HK-2 (cell line): ENCODE measurements around the gene ADH5.
"Not testable (repeated sequence)": the region's sequence is repeated elsewhere in the genome, so short reads cannot be mapped to it uniquely, and the experiment has no call there.

ENCODE experiments used
- DNase-seq: peaks from one replicate; pipeline ENCODE4 v3.0.0-alpha.2; 2018; ENCODE audit not compliant: unreplicated experiment

The ADH5 gene

GRCh38 chr4:99088481-99089365 lies at the start of gene ADH5:
ADH5 (minus strand) TSS chr4:99088788; CDS start chr4:99088700, 88 bp downstream.
- DNase-seq = peak; percentile 93

- DNase-seq = no peak
Observed at GRCh38 chr4:99136329-99136728, 47.7 kb upstream of the ADH5 start.

- no peak for DNase-seq
Observed at GRCh38 chr4:99135541-99136162, 47.1 kb upstream of the ADH5 start.

DNA sequence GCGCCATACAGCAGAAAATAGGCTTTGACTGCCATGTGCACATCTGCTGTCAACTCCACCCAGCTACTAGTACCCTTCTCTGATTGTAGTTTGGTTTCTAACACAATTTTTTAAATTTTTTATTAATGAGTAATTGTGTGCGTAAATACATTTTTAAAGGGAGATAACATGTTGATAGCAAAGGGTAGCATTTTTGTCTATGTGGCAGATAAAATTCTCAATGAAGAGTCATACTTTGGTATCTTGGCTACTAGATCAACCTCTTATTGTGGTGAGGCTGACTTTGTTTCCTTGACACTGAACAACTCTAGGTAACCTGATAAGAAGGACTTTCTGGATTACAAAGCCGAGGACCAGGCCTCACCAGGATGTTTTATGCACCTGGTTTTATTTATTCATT lies 46.0 kb upstream of the ADH5 start:
- no peak for DNase-seq

GRCh38 chr4:99131378-99131777 lies 42.8 kb upstream of the ADH5 start:
- no peak for DNase-seq

GRCh38 chr4:99126376-99126775 lies 37.8 kb upstream of the ADH5 start:
- DNase-seq = no peak

DNA sequence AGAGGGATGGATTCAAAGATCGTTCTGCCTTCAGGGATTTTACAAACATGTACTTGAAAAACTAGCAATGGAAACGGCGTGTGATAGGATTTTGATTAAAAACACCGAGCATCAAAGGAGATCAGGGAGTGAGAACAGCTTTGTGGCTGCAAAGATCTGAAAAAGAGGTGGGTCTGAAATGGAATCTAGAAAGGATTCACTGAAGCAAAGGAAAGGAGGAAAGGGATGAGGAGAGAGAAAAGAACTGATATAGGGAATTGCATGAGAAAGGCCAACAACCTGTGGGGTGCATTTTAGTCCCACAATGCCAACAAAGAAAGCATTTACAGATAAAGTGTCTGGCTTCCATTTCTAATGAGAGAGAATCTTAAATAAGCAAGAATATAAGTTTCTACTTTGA lies 32.4 kb upstream of the ADH5 start:
- DNase-seq = no peak

DNA sequence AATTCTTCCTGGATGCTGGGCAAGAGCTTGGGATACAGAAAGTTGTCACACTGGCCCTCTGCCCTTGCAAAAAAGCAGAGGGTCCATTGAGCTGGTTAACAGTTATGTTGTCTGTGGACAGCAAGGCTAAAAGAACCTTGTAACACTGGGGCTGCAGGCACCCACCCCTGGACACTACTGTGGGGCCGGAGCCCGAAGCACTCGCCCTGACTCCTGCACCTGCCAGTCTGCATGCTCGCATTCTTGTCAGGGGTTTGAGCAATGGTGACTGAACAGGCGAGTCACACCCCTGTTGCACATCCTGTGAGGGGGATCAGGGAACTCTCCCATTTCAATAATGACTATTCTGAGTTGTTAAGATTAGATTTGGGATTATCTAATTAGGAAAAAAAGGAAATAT lies 31.9 kb upstream of the ADH5 start:
- DNase-seq = no peak

DNA sequence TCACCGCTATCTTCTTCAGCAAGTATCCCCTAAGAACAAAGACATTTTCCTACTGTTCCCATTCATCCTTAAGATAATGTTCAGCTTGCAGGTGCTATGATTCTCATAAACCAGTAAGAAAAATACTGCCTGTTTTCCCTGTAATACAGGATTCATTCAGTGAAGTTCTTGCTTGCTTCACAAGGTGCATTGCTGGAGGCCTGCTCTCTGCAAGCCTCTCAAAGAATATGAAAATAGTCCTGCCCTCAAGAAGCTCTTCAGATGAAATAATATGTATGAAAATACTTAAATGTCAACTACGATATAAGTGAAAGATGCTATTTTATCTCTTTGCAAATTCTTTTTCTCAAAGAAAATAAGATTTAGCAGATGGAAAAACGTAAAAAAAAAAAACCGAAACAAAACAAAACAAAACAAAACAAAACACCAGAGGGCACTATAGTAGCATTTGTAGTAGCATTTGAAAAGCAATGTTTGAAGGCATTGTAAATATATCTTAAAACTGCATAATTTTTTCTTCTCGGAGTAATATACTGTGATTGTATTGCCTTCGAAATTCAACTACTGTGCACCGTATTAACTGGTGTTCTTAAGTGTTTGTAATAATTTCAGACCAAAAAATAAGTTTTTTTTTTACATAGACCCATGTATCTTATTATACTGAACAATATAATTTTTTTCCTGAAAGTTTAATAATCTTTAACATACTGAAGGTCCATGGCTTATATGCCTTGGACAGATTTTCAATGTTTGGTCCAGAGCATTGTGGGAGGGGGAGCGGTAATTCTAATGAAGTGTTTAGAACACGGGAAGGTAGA lies 29.5 kb upstream of the ADH5 start:
- no peak for DNase-seq

- DNase-seq = not testable (repeated sequence)
Observed at GRCh38 chr4:99117122-99117841, 28.7 kb upstream of the ADH5 start.

DNA sequence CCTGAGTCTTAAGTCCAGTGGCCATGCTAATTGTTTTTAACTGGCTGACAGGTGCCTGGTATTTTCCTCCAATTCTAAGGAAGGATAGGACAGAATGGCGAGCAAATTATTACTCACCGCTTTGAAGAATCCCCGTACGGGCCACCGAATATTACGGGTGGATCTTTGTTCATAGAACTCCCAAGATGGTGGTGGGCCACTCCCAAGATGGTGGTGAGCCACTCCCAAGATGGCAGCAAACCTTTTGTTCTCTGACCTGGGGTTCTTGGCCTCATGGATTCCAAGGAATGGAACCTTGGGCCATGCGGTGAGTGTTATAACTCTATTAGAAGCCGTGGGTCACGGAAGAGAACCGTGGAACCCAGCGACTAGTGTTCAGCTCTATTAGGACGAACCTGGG lies 20.7 kb upstream of the ADH5 start:
- not testable (repeated sequence) for DNase-seq

DNA sequence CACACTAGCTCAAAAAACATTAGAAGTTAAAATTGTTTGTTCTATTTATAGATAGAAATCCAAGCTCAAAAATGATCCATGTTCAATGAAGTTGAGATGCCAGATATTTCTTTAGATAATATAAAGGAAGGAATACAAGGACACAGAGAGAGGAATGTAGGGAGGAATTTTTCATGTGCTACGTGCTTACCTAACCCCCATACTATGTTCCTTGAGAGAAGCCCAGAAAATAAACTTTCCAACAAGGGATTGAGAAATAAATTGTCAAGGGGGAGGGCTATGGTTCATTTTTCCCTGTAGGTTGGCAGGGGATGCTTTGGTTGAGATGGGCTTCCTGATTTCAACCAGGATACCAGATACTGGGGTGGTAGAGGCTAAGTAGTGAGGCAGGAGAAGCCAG lies 15.6 kb upstream of the ADH5 start:
- no peak for DNase-seq

DNA sequence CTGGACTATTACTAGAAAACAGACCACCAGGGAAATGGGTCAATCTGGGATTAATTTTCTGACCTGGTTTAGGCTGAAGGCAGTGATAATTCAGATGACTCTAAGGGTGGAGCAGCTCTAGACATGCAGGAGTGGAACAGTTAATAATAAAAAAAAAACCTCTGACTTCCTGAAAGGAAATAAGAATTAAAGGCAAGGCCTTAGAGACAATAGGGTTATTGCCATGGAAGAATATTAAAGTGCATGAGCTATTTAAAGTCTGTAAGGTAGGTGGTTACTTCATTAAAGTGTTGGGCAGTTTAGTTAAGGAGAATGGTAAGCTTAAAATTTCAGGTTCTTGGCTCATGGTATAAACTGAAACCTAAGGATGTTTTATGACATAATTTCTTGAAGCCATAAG lies 14.6 kb upstream of the ADH5 start:
- DNase-seq = no peak

DNA sequence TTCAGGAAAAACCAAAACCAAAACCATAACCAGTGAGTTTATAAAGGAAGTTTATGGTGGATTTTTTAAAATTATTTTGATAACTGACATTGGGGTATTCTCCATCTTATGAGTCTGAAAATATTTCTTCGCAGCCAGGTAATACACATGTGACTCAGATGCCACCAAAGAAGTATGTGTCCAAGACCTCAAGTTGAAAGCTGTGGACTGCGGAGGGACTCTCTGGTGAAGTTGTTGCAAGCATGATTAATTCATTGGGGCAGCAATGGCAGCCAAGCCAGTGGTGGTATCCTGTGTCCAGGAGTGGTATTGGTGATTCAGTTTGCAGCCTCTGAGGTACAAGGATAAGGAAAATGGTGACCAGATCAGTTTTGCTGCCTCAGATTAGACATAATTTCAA lies 14.0 kb upstream of the ADH5 start:
- no peak for DNase-seq

DNA sequence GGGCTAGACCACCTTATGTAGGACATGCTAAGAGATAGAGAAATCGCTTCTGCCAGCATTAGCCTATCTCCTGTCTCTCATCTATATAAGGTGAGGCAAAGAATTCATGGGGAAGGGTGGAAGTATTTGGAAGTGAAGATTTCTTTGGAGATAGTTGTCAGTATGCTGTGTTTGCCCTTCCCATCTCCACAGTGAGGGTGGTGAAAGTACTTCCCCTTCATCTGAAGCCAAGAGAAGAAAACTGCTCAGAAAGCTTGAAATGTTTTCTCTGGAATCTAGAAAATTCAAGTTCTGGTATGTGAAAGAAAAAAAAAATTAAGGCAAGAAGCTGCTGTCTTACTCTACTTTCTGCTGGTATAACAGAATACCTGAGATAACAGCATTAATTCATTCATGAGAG lies 12.3 kb upstream of the ADH5 start:
- no peak for DNase-seq

DNA sequence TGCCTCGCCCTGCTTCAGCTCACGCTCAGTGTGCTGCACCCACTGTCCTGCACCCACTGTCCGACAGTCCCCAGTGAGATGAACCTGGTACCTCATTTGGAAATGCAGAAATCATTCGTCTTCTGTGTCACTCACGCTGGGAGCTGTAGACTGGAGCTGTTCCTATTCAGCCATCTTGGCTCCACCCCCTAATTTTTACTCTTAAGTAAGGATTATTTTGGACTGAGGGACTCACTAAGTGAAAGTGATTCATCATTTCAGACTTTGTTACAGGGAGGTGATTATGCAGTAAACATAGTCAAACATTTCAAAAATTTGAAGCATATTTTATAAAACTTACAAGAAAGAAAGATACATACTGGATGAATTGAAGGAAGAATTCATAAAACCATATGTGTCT lies 11.2 kb upstream of the ADH5 start:
- DNase-seq = not testable (repeated sequence)

DNA sequence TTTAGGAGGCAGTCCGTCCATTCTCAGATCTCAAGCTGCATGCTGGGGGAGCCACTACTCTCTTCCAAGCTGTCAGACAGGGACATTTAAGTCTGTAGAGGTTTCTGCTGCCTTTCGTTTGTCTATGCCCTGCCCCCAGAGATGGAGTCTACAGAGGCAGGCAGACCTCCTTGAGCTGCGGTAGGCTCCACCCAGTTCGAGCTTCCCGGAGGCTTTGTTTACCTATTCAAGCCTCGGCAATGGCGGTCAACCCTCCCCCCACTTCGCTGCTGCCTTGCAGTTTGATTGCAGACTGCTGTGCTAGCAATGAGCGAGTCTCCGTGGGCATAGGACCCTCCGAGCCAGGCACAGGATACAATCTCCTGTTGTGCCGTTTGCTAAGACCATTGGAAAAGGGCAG lies 10.7 kb upstream of the ADH5 start:
- DNase-seq = no peak

- not testable (repeated sequence) for DNase-seq
Observed at GRCh38 chr4:99091841-99092240, 3.3 kb upstream of the ADH5 start.

- no peak for DNase-seq
Observed at GRCh38 chr4:99091216-99091575, 2.6 kb upstream of the ADH5 start.

GRCh38 chr4:99090481-99091215 lies 2.1 kb upstream of the ADH5 start:
- no peak for DNase-seq

- no peak for DNase-seq
Observed at GRCh38 chr4:99088023-99088449, 552 bp downstream of the ADH5 start.
